Suppressor macrophage treated with lipopolysaccharide for 4 hours (primary cell): Measurements from ENCODE around the gene TSPY10.
"Not testable (repeated sequence)": the region's sequence is repeated elsewhere in the genome, so short reads cannot be mapped to it uniquely, and the experiment has no call there.

Experiments
- DNase-seq: peaks from one replicate; pipeline ENCODE4 v3.0.0-alpha.2; 2020

TSPY10 gene, protein sequence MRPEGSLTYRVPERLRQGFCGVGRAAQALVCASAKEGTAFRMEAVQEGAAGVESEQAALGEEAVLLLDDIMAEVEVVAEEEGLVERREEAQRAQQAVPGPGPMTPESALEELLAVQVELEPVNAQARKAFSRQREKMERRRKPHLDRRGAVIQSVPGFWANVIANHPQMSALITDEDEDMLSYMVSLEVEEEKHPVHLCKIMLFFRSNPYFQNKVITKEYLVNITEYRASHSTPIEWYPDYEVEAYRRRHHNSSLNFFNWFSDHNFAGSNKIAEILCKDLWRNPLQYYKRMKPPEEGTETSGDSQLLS

DNA sequence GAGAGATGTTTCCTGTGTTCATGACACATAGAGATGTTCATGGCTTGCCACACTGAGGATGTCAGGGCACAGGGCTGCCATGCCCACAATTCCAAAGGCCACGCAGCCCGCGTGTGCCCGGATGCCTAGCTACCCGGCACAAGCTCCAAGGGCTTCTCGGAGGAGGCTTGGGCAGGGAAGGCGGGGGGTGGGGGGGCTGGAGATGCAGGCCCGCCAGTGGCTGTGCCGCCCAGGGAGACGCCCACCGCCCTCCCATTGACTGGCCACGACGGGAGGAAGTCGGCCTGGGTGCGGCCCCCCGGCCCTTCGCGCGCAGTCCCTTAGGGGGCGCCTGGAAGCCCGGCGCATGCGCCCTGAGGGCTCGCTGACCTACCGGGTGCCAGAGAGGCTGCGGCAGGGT is at the start of gene TSPY10:
TSS of gene TSPY10 (plus strand) at position 301 of the 400 bp plus-strand sequence. CDS start at position 347, 46 bp downstream.
- not testable (repeated sequence) for DNase-seq

DNA sequence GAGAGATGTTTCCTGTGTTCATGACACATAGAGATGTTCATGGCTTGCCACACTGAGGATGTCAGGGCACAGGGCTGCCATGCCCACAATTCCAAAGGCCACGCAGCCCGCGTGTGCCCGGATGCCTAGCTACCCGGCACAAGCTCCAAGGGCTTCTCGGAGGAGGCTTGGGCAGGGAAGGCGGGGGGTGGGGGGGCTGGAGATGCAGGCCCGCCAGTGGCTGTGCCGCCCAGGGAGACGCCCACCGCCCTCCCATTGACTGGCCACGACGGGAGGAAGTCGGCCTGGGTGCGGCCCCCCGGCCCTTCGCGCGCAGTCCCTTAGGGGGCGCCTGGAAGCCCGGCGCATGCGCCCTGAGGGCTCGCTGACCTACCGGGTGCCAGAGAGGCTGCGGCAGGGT is 40.7 kb upstream of the TSPY10 start, which contains the start of gene TSPY9:
TSS of gene TSPY9 (plus strand) at position 301 of the 400 bp plus-strand sequence. CDS start at position 347, 46 bp downstream.
- not testable (repeated sequence) for DNase-seq

DNA sequence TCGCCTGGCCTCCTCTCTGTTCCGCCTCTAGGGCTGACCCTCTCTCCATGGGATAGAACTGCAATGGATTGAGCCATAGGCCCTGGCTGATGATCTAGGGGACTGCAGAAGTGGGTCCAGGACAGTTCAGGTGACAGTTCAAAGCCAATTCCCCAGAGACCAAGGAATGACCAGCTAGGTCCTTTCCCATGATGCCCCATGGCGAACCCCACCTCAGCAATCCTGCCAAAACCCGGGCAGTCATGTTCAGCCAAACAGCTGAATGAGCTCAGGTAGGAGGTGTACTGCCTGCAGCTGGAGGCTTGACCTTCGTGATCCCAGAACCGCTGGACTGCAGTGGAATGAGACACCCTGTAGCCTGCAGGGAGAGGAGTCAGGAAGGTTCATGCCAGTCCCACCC is 23.3 kb upstream of the TSPY10 start:
- not testable (repeated sequence) for DNase-seq

DNA sequence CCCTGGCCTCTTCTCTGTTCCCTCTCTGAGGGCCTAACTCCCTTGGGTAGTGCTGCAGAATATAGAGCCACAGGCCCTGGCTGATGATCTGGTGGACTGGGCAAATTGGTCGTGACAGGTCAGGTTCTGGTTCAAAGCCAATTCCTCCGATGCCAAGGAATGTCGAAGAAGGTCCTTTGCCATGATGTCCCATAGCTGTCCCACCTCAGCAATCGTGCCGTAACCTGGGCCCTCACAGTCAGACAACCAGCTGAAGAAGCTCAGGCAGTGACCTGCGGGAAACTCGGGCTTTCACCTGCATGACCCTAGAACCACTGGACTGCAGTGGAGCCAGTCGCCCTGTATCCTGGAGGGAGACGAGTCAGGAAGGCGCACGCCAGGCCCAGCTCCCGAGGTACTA is 11.4 kb upstream of the TSPY10 start:
- DNase-seq = not testable (repeated sequence)
